Inflammatory macrophage treated with lipopolysaccharide for 1 hour (primary cell): Measurements from ENCODE around the gene DIAPH3.

Experiments
- DNase-seq, 2 donors: peaks; one replicate each; pipeline ENCODE4 v3.0.0-alpha.2; 2020 to 2022

The DIAPH3 gene

DNA sequence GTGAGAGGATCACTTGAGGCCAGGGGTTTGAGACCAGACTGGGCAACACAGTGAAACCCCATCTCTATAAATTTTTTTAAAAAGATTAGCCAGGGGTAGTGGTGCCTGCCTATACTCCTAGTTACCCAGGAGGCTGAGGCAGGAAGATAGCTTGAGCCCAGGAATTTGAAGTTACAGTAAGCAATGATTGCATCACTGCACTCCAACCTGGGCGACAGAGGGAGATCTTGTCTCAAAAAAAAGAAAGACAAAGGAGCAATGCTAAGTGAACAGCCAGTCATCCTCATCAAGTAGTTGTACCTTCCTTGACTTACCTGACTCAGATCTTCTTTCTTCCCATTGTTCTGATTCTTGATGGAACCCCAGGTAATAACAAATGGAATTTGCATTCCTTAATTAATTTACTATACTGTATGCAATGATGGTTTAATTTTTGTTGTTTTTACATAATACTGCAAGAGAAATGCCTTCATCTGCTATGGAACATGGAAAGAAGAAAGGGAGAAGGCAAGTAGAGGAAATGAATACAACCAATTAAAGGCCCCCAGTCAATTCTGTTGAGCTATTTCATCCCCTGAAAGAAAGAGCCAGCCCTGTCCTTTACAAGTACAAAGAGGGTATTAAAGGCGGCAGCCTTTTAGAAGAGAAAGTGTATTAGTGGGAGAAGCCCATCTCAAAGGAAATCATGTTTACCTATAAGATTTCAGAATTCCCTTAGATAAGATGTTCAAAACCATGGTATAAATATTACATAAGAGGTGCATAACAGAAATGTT lies 316.7 kb downstream of the DIAPH3 start:
- DNase-seq = no peak

DNA sequence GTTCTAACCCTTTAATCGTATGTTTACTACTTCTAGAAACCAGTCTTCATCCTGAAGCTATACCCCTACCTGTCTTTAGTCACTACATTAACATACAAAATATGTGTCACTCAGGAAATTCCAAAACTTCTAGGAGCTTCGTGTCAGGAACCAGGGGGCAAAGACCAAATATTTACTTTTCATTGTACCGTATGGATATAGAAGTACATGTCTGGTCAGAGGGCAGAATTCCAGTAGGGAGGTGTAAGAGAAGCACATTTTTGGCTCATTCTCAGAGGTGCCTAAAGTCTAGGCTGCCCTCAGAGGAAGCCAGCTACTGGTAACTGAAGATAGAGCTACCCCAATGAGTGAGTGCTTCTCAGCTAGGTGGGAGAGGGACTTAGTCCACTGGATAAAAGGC lies 320.7 kb downstream of the DIAPH3 start:
- DNase-seq = no peak

DNA sequence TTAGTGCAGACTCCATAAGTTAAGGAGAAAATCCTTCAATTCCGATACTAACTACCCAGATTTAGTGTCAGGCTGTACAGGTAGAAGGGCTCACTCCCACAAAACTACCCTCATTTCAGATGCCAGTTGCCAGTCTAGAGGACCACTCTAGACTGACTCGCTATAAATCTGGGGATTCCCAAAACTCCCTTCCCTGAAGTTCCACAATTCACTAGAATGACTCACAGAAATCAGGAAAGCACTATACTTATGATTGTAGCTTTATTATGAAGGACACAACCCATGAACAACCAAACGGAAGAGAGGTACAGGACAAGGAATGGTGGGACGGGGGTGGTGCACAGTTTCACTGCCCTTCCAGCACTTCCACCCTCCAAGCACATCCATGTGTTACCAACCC lies 321.2 kb downstream of the DIAPH3 start:
- no peak for DNase-seq

DNA sequence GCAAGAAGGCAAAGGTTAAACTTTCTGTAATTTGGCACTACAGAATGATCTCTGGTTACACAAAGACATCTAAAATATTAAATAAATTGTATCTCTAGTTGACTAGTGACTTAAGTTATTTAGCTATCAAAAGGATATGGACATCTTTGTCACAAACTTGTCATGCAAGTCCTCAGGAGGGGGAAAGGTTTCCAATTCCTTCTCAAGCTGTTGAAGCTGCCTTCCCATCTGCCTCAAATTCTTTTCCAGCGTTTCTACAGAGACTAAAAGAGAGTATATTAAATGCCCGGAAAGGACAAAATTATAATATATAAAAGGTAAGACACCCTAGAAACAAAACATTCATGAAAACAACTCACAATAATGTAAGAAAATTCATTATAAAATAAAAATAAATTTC lies 324.5 kb downstream of the DIAPH3 start:
- DNase-seq = no peak

DNA sequence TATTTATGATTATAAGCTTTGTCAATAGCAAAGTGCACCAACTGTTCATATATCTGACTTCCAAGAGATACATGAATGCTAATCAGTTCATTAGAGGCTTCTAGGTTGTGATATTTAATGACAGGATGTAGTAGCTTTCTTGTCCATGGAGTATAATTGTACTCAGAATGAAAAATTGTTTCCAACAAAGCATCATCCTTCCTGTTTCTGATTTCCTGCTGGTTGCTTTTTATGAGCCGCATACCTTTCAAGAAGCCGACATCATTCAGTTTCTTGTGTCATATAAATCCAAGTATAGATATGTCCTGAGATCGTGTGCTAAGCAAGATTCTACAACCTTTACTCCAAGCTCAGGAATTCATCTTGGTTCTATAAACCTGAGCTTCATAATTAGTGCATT lies 326.6 kb downstream of the DIAPH3 start:
- no peak for DNase-seq

DNA sequence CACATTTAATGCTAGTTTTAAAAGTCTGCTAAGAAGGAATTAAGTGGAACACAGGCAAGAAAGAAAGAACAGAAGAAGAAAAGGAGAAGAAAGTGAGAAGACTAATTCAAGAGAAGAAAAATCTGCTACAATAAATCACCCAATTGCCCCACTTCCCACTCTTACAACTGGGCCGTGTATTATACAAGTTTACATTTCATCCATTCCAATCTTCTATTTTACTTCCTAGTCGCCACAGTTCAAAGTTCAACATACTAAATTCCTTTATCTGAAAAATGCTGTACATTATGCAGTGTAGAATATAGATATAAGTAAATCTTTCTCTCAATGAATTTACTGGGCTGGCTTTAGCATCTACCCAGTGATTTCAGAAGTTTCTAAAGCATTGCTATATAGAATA lies 328.2 kb downstream of the DIAPH3 start:
- DNase-seq = no peak

DNA sequence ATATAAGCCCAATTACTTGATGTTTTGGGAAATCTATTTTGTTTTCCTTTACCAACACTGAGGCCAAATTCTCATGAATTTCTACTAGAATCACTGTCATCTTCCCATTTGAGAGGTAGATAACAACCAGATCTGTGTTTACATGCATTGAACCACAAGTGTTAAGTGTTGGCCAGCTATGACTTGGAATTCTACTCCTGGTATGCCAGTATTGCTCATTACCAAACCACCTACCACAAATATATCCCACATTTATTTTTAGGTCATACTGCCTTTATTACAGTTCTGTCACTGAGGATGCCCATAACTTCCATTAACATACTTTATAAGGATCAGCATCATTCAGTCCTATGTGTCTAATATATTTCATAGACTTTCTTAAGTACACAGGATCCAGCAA lies 328.9 kb downstream of the DIAPH3 start:
- no peak for DNase-seq

DNA sequence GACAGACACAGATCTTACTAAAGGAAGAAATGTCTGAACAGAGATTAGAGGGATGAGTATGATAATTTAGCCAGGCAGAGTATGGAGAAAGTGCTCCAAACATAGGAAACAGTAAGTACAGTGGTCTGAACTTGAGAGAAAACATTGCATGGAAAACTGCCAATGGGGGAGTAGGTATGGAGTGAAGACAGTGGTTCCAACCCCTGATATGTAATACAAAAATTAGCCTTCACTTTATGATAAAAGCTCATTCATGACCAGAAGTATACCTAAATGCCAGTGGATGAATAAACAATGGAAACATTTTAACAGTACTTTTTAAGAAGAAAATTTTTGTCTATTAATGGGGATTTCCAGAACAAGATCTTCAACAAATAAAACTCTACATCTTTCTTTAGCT lies 334.0 kb downstream of the DIAPH3 start:
- no peak for DNase-seq

DNA sequence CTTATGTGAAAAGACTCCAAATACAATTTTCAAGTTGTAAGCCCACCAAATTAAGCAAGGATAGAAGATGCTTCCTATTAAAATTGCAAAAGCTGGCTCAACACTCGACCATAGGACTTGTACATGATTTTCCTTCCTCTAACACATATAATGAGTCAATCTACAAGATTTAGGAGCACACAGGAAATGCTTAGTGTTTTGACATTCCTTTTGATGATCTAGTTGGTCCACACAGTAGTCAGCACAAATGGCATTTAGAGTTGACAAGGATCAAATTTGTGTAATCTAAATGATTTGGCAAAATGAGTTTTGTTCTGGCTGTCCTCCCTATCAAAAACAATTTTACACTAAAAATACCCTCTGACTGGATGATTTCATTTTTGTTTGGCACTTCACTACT lies 340.2 kb downstream of the DIAPH3 start:
- no peak for DNase-seq

DNA sequence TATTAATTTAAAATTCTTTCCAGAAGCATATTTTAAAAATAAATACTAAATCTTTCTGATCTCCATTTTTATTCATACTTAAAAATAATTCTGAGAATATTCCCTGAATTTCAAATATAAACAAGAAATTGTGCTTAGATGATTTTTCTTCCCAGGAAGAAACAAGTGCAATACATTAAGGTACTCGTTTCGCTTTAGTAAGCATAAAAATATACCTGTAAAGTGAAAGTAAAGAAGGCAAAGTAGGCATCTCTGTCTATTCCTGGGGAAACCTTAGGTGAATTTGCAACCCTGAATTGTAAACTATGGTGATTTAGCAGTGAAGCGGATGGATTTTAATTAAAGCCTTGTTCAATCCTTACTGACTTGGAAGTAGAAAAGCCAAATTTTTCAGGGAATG lies 354.2 kb downstream of the DIAPH3 start:
- no peak for DNase-seq

DNA sequence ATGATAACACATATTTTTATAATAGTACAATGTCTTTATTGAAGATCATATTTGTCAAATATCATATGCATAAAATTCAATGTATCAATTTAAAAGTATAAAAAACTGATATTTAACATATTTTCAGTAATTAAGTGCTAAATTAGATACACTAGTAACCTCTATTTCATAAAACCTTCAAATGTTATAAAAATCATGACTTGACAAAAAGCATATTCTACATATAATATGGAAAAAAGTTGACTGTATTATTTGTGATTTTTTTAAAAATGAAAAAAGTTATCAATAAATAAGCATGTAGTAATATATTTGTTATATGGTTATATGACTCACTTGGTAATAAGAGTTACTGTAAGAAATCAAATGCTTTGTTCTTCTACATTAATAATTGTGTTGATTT lies 356.9 kb downstream of the DIAPH3 start:
- no peak for DNase-seq

DNA sequence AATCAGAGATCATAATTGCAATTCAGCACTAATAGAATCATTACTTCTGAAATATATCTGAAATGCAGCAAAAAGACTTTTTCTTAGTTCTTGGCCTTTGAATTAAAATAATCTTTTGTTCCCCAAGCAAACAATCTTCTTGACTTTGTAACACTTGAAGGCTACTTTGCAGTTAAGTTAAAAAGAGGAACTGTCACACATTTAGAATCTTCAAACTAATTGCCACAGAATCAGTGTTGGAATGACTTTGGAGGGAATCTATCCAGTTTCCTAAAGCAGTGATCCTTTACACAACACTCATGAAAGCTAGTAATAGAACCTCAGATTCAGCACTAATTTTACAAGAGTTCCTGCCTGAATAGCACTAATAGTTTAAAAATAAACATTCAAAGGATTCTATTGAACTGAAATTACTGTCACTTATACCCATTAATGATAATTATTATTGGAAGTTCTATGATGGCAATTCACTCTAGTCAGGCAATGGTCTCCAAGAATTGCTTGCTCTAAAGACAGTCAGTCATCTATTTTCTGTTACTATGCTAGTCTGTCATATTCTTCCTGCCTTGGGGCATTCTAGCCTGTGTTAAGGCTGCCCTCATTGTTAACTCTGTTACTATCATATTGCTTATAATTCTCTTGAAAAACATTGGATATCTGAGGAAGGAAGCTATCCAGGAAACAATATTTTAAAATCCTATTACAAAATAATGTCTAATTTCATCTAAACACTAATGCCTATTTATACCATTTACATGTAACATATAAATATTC lies 362.4 kb downstream of the DIAPH3 start:
- no peak for DNase-seq

DNA sequence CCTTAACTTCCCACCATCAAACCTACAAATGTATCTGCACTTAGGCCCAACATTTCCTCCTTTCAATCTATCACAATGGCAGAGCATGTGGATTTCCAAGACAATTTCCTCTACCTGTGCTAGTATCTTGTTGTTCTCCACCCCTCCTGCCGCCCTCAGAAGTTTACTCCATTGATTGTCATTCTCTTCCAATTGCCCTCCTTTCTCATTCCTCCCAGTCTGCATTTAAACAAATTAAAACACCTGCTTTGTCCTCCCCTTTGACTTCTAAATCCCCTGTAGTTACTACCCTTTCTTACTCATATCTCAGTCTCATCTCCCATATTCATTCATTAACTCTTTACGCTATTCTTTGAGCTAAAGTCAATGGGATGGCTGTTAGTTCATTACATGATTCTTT lies 370.6 kb downstream of the DIAPH3 start:
- no peak for DNase-seq

DNA sequence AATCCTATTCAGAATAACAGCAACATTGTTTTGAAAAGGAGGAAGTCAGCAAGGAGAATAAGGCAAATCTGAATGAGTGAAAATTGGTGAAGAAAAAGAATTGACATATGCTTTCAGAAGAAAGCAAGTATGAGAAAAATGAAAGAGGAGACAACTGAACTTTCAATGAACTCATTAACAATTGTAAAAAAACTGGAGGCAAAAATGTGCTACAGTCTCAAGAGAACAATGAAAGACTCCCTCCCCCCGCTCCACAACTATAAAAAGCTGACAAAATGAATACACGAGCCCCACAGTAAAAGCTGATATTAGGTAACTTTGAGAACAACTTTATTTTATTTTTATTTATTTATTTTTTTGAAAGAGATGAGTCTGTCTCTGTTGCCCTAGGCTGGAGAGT lies 373.1 kb downstream of the DIAPH3 start:
- DNase-seq = no peak

DNA sequence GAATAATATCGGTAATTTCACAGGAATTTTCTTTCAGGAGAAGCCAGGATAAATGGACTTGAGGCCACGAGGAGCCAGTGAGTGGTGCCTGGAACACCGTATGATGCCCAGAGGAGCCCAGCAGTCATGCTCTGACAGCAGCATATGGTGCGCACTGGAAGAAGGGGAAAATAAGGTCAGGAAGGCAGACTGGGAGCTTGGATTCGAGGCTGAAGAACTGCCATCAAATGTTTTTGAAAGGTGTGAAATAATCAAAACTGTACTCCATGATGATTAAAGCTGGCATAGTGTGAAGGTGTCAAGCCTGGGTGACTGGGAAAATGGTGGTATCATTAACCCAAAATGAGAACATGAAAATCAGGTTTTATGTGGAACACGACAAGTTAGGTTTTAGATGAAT lies 374.2 kb downstream of the DIAPH3 start:
- DNase-seq = no peak

DNA sequence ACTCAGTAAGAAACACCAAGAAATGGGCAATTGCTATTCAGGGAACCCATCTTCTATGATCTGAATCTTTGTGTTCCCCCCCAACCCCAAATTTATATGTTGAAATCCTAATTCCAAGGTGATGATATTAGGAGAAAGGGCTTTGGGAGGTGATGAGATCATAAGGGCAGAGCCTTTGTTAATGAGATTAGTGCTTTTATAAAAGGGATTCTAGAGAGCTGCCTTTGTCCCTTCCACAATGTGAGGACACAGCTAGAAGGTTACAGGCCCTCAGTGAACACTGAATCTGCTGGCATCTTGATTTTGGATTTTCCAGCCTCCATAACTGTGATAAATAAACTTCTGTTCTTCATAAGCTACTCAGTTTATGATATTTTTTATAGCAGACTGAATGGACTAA lies 376.0 kb downstream of the DIAPH3 start:
- no peak for DNase-seq

DNA sequence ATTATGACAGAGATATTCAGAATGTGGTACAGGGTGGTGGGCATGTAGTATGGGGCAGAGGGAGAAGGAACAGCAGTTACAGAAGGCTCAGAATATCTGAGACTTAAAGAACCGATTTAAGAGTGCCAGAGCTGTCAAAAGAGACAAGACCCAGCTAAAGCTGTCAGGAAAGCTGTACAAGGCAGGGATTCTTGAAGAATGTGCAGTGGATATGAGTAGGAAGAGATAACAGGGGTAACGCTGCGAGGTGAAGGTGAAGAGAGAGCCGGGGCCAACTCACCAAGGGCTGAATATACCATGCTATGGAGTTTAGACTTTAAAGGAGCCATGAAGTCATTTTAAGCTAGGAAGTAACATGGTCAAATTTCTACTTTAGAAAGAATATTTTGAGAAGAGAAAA lies 381.0 kb downstream of the DIAPH3 start:
- no peak for DNase-seq

DNA sequence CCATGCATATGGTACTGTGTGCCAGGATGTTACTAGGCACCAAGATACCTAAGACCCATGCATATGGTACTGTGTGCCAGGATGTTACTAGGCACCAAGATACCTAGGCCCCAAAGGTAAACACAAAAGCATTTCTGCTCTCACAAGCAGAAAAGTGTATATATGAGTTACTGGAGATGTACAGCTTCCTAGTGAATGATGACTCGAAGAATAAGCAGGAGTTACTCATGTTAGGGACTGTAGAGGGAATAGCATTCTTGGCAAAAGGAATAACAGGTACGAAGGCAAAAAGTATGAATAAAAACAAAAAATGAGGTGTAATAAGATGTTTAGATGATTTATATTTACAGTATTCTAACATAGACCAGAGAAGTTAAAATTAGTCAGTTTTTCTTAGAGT lies 383.7 kb downstream of the DIAPH3 start:
- no peak for DNase-seq

DNA sequence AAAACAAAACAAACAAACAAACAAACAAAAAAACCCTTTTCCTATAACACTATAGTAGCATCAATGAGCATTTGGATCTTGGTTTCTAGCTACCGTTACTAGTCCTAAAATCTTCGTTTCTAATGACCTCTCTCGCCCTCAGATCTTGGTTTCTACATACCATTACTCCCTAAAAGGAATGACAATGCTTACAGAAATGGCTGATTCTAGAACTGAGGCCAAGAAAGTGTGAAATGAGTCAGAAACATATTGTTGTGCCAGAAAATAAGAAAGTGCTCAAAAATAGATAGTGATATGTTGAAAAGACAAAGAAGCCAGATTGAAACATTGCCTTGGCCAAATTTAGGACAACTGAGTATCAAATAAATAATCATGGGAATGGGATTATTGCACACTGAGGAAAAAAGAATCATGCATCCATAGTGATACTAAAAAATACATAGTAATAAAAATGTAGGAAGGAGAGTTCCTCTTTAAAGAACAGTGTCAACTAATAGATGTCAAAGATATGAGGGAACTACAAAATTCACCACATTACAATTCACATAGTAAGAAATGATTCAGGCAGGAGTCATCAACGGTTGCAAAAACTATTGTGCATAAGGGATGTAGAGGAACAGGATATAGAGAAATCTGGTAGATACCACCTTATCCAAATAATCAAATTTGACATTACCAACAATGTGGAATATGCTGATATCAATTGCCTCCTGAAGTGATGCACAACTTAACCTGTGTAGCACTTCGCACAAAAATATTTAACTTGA lies 386.6 kb downstream of the DIAPH3 start:
- no peak for DNase-seq

DNA sequence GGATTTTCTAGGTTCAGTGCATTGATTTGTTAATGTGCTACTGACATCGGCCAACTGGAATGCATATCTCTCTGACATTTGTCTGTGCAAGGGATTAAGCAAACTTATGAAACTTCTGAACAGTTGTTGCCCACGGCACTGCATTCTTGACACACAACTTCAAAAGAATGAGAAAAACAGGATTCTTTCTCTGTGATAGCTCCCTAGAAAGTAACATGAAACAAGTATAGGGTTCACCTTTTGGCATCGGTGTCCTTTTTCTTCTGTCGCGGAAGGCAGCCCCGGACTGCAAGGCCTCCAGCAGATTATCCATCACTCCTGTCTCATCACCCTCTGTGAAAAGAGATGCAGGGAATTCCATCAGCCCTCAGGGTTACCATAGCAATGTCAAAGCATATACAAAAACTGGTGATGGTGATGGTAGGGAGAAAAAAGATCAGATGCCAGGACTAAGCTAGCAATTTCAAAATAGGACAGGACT lies 389.2 kb downstream of the DIAPH3 start:
- DNase-seq = no peak

DNA sequence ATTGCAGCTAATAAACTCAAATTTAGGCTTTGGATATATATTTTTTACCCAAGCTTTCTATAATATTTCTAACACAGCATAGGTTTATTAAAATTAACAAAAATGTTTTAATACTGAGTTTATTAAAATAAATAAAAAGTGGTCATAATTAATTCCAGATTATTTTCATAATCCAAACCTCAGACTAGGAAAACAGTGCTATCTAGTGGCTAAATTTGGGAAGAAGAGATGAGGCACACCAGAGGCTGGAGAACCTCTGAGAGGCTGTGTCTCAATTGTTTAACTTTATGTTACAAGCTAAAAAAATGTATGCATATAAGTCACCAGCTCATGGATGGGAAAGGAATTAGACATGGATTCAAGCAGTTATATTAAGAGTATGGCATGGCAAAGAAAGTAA lies 392.5 kb downstream of the DIAPH3 start:
- DNase-seq = peak in 1 of 2 donors; percentile 22

DNA sequence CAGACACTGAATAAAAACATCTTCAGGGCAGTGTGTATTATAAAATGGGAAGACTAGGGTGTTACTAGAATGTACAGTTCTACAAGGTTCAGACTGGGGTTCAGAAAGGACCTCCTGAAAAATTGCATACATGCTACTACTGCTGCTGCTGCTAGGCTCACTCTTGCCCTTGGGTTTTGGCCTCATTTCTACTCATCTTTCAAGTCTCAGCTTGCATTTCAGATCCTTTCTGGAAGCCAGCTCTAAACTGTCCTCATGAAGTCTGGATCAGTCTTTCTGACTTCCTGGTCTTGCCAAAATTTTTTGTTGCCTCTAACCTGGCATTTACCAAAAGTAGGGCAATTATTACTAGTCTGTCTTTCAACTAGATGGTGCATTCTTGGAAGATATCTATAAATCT lies 393.3 kb downstream of the DIAPH3 start:
- no peak for DNase-seq

DNA sequence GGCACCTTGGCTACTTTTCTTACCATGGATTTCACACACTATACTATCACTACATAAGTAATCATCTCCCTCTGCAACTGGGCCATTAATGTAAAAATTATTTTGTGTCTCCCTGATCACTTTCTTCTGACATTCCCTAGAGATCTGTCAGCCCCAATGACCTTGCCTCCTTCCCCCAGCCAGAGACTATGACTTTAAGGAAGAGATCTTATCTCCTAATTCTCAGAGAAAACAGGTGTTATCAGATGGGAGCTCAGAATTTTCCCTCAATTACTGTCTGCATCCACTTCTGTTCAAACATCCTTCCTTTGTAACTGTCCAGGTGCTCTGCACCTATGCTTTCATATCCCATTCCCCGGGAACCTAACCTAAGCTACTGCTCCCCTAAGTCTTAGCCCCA lies 397.5 kb downstream of the DIAPH3 start:
- no peak for DNase-seq
